Neural progenitor cell (in vitro differentiated cells): ENCODE measurements around the gene CHI3L2.

Experiments
- EZH2 ChIP-seq: fragments of 200-600 bp; sonication (generic); IDR thresholded peaks from 2 replicates; pipeline ENCODE4 v1.6.1; 2017; ENCODE audit warnings: antibody characterized with exemption, mild to moderate bottlenecking, moderate library complexity
- TF ChIP-seq, protein P1 (sequence below): fragments of 200-600 bp; sonication (generic); IDR thresholded peaks from 2 replicates; pipeline ENCODE4 v1.5.1; 2017; ENCODE audit warnings: antibody characterized with exemption, mild to moderate bottlenecking

DNA sequence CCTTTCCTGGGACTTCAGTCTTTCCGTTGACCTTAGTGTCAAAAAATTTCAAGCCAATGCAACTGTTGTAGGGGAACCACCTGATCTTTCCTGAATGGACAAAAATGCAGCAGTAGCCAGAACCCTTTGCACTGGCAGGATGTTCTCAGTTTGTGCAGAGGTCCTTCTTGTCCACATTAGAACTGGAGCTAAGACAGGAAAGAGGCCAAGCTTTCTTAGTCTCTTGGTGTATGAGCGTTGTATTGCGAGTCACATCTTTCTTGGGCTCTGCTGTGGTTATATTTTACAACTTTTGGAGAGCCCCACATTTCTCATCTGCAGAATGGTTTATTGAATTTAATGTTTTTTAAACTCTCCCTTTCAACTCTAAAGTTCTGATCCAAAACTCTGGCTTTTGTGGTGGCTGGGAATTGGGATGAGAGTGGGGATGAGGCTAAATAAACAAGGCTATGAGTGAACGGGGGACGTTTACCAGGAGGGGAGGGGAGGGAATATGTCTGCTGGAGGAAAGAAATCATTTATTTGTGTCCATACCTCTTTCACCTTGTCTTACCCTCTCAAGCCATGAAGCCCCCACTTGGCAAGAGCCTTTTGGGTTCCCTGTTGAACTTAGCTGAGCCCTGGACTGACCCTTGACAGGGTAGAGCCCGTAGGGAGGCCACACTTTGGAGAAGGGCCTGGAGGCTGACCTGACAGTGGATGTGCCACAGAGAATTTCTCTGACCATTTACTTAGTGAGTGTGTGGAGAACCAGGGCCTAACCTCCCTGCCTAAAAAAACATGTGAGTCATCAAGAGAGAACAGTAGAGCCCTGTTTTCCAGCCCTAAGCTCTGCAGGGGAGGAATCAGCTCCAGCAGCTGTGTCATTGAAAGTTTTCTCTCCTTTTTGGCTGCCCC is 586 bp downstream of the CHI3L2 start:
- no peak for TF ChIP-seq EZH2
- TF ChIP-seq, protein P1, sequence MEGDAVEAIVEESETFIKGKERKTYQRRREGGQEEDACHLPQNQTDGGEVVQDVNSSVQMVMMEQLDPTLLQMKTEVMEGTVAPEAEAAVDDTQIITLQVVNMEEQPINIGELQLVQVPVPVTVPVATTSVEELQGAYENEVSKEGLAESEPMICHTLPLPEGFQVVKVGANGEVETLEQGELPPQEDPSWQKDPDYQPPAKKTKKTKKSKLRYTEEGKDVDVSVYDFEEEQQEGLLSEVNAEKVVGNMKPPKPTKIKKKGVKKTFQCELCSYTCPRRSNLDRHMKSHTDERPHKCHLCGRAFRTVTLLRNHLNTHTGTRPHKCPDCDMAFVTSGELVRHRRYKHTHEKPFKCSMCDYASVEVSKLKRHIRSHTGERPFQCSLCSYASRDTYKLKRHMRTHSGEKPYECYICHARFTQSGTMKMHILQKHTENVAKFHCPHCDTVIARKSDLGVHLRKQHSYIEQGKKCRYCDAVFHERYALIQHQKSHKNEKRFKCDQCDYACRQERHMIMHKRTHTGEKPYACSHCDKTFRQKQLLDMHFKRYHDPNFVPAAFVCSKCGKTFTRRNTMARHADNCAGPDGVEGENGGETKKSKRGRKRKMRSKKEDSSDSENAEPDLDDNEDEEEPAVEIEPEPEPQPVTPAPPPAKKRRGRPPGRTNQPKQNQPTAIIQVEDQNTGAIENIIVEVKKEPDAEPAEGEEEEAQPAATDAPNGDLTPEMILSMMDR = no peak
